D721Med (cell line): ENCODE measurements around the gene GPSM3.
"Not testable (repeated sequence)": the region's sequence is repeated elsewhere in the genome, so short reads cannot be mapped to it uniquely, and the experiment has no call there.

ENCODE experiments used
- DNase-seq: peaks from one replicate; pipeline ENCODE4 v3.0.0; 2011; ENCODE audit warnings: low spot score; ENCODE audit not compliant: insufficient read length
- FAIRE-seq: peaks from 2 replicates; lab custom pipeline; 2011; peaks lifted over from hg19 to GRCh38; lab: Jason Lieb, UNC
- TF ChIP-seq, protein P1 (sequence below): IDR thresholded peaks from 2 replicates; pipeline ENCODE4 v1.5.1; 2012; ENCODE audit warnings: mild to moderate bottlenecking, control low read depth; ENCODE audit not compliant: insufficient read depth; ENCODE audit errors: missing control alignments

Gene GPSM3

DNA sequence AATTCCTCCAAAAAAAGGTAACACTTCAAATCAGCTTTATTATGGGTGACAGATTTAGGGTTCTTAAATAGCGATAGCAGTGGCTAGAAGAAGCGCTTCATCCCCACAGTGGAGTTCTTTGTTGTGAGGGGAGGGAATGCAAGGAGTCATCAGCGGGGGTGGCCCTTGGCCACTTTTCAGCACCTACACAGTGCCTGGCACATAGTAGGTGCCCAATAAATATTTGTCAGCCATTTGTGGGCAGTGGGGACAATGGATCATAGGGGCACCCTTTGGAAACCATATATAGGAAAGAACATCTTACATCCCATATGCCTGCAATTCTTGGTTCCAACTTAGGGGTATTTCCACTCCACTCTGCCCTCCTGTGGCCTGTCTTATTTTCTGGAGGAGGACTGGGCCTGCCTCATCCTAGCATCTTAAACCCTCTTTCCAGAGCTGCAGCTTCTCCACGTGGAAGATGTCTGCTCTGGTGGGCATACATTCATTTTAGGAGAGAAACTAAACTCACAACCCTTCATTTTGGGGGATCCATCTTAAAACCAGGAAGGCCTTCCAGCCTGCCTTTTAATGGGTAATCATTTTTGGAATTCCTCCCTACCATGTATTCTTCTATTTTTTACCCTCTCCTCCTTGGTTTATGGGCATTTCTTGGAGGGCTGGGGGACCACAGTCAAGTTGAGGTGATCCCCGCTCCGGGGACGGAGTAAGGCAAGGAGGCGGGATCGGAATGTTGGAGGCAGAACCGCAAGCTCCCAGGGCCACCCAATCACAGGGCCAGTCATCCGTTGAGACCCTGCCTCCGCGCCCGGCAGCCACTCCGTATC, 2.6 kb upstream of the GPSM3 start:
- DNase-seq (no peak), FAIRE-seq (no peak)
- TF ChIP-seq, protein P1, sequence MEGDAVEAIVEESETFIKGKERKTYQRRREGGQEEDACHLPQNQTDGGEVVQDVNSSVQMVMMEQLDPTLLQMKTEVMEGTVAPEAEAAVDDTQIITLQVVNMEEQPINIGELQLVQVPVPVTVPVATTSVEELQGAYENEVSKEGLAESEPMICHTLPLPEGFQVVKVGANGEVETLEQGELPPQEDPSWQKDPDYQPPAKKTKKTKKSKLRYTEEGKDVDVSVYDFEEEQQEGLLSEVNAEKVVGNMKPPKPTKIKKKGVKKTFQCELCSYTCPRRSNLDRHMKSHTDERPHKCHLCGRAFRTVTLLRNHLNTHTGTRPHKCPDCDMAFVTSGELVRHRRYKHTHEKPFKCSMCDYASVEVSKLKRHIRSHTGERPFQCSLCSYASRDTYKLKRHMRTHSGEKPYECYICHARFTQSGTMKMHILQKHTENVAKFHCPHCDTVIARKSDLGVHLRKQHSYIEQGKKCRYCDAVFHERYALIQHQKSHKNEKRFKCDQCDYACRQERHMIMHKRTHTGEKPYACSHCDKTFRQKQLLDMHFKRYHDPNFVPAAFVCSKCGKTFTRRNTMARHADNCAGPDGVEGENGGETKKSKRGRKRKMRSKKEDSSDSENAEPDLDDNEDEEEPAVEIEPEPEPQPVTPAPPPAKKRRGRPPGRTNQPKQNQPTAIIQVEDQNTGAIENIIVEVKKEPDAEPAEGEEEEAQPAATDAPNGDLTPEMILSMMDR: peak; percentile 43

DNA sequence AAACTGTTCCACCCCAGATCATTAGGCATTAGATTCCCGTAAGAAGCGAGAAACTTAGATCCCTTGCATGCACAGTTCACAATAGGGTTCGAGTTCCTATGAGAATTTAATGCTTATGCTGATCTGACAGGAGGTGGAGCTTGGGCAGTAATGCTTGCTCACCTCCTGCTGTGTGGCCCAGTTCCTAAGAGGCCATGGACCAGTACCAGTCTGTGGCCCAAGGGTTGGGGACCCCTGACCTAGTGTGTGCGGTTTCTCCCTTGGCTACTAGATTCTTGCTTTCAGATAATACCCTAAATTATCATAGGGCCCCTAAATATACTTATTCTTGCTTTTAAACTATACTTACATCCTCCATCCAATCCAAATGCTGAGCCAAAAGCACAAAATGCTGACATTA, 1.9 kb upstream of the GPSM3 start:
- no peak for FAIRE-seq
- no peak for DNase-seq
- TF ChIP-seq, protein P1: no peak

DNA sequence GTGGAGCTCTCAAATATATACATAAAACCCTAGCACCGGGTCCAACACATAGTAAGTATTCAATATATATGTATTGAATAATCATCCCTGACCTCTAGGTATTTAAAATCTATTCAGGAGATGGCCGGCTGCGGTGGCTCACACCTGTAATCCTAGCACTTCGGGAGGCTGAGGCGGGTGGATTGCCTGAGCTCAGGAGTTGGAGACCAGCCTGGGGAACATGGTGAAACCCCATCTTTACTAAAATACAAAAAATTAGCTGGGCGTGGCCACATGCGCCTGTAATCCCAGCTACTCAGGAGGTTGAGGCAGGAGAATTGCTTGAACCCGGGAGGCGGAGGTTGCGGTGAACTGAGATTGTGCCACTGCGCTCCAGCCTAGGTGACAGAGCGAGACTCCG, 653 bp upstream of the GPSM3 start:
- not testable (repeated sequence) for FAIRE-seq, DNase-seq

DNA sequence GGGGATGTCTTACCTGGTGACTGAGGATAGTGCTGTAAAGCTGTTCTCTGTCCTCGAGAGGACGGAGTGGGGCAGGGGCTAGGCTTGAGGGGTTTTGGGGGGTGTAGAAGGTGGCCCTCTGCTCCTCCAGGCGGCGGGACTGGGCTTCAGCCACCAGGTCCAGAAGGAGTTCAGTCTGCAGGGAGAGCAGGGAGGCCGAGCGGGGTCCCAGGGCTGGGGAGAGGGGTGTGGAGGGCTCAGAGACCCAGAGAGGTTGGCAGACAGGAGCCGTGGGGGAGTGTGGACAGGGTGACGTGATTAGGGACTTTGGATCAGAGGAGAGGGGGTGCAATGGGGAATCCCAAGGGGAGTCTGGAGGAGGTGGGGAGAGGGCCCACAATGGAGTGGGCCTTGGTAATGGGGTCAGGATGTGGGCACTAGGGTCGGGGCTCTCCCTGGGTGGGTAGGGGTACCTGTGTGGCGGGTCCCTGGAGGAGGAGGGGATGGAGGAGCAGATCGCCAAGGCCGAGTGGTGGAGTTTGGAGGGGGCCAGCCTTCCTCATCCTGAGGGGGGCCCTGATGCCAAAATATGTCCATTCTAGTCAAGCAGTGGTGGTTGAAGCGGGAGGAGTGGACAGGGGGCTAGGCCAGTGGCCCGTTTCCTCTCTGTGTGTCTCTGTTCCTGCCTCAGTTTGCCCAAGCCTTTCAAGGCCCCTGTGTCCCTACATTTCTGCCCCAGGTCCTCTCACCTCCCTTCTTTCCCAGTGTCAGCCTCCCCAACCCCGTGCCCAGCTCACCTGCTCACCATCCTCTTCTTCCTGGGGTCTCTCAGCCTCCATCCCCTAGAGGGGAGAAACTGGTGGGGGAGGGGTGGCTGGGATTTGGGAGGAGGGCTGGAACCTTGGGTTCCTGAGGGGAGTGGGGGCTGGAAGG, 491 bp downstream of the GPSM3 start:
- TF ChIP-seq, protein P1: no peak
- FAIRE-seq: no peak
- DNase-seq: no peak

DNA sequence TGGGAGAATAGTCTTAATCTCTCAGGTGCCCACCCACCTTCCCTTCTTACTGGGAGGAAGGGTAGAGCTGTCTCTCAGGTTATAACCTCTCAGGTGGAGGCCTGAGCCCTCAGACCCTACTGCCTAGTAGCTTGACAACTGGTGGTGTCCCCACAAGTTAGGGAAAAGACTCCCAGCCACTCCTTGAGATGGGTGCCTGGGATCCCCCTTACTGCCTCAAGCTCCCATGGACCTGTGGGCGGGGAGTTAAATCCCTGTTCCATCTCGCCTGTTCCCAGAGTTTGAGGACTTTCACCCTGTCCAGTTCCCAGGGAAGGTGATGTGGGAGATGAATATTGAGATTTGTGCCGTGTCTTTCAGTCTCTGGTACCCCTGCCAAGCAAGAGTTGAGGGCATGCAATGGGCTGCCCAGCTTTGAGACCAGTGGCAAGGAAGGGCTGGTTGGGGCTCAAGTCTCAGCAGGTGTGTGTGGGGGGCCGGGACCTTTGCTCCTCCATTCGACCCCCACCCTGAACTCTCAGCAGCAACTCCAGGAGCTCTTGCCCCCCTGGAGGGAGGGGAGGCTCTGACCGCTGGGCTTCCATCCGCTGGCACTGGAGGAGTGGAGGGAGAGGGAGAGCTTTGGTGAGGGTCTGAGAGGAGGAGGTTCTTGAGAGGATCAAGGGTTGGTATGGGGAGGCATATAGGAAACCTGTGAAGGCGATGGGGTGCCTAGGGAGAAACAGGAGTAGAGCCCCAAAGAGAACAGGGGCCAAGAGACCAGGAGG, 1.3 kb downstream of the GPSM3 start:
- FAIRE-seq (no peak), DNase-seq (no peak)
- TF ChIP-seq, protein P1: no peak

DNA sequence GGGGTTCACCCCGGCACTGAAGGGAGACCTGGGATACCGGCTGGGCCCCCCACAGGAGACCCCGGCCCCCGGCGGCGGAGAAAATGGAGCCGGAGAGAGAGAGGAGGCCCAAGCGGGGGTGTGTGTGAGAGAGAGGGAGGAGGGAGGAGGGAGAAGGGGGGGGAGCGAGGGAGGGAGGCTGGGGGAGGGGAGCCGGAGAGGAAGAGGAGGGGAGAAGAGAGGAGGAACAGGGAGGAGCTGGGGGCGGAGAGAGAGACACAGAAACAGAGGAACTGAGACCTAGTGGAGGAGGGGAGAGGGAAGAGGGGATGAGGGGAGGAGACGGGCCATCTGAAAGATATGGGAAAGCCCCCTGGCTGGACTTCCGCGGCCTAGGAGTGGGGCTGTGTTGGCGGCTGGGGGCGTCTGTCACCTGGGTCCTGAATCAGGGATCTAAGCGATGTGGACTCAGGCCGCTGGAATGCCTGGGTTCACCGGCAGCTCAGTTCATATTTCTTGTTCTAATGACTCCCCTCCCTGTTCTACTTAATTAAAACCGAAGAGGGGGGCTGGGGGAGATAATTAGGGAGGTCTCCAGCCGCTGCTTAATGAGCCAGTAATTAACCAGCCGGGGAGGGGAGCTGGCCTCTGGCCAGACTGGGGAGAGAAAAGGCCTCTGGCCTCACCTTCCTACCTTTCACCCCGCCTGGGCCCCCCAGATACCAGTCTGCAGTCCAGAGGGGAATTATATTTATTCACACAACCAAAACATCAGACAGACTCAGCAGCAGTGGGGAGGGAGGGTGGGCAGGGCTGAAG, 2.2 kb downstream of the GPSM3 start, which contains the start of gene PBX2:
TSS of gene PBX2 (minus strand) at position 149 of the 798 bp plus-strand sequence. CDS start 287 bp downstream, outside the sequence.
- no peak for FAIRE-seq
- peak; percentile 78 for DNase-seq
- TF ChIP-seq, protein P1: no peak
